Islet precursor cell (in vitro differentiated cells): ENCODE measurements around the gene RNH1.
A peak's percentile ranks its signal among the peaks of the same experiment; 100 is the strongest.

ENCODE experiments used
- DNase-seq: peaks from one replicate; pipeline ENCODE4 v3.0.0-alpha.2; 2018

The RNH1 gene

DNA sequence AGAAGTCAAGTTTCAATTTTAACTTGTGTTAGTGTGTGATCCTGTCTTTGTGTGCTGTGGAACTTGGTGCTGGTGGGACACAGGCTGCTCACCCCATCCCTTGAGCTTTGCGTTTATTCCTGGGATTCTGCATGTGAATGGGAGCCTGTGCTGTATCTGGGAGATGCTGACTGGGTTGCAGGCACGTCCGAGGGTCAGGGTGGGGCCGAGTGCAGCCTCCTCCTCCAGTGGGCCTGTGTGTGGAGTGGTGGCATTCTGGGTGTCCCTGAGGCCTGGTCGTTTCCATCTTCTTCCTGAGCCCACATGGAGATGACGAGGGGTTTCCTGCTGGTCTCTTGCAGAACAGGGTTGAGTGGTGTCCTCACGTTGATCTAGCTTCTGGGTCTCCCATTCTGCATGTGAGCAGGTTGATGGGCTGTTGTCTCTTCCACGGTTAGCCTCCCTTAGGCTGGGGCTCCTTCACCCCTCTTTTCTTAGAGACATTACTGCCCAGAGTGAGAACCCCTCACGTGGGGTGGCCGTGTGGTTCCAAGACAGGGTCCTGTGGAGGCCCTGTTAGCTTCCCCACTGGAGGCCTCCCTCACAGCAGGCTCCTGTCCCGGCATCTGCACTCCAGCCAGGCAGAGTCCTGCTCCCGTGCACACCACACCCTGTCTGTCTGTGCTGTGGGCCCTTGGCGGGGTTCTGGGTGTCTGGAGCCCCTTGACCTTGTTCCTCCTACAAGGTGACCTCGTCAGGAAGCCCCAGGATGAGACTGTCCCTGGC, 52.1 kb downstream of the RNH1 start:
- no peak for DNase-seq

- no peak for DNase-seq
Observed at GRCh38 chr11:454043-454442, 53.0 kb downstream of the RNH1 start.

- DNase-seq: no peak
Observed at GRCh38 chr11:453564-453963, 53.5 kb downstream of the RNH1 start.

GRCh38 chr11:452916-453527, 54.0 kb downstream of the RNH1 start:
- no peak for DNase-seq

DNA sequence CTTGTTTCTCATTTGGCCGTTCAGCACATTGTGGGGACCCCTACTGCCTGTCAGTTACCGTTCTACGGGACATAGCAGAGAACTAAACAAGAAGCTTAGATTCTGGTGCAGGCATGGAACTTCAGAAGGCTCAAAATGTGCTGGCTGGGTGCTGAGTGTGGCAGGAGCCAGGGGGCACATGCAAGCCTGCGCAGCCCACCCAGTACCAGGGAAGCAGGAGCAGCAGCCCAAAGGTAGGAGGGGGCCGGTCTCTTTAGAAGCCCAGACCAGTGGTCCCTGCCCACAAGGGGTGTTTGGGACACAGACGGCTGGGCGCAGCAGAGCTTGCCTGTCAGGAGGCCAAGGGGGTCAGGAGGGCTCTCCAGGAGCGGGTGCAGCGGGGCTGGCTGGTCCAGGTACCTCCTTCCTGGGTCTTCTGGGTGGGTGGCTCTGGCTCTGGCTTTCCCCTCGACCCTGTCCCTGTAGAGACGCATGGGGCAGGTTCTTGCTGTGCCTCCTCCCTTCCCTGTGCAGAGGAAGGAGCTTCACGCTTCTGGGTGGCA, 54.8 kb downstream of the RNH1 start:
- DNase-seq: no peak

- no peak for DNase-seq
Observed at GRCh38 chr11:451738-452137, 55.3 kb downstream of the RNH1 start.

GRCh38 chr11:450809-451451, 56.1 kb downstream of the RNH1 start:
- DNase-seq: peak; percentile 84

DNA sequence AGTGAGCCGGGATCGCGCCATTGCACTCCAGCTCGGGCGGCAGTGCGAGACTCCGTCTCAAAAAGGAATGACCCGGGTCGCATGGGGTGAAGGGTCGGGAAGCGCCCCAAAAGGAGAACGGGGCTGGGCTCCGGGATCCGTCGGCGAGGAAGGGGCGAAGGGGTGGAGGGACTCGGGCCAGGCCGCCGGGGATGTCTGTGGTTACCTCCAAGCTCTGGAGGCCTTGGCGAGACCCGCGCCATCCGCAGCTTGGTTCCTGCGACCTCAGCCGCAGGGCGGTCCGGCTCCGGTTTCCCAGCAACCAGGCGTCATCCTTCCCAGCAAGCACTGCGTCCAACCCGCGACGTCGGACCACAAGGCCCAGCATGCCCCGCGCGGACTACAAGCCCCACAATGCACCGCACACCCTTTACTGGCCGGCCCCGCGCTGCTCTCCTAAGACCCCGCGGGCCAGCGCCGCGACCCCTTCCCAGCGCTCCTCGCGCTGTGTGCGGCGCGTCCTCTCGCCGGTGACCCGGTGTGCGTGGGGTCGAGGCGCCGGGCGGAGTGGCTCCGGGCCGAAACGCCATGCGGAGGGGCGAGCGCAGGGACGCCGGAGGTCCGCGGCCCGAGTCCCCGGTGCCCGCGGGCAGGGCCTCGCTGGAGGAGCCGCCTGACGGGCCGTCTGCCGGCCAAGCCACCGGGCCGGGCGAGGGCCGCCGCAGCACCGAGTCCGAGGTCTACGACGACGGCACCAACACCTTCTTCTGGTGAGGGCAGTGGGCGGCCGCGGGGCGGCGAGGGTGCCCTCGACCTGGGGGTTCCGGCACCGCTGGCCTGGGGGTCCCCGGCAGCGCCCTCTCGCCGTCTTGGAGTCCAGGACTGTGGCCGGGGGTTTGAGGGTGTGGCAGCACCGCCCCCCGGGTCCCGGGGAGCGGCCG, 56.9 kb downstream of the RNH1 start, which contains the start of gene PTDSS2:
Gene PTDSS2, plus strand, starts transcription at position 391 of the 920 bp plus-strand sequence. Its CDS starts 177 bp downstream, at position 568.
- DNase-seq: peak; percentile 98

DNA sequence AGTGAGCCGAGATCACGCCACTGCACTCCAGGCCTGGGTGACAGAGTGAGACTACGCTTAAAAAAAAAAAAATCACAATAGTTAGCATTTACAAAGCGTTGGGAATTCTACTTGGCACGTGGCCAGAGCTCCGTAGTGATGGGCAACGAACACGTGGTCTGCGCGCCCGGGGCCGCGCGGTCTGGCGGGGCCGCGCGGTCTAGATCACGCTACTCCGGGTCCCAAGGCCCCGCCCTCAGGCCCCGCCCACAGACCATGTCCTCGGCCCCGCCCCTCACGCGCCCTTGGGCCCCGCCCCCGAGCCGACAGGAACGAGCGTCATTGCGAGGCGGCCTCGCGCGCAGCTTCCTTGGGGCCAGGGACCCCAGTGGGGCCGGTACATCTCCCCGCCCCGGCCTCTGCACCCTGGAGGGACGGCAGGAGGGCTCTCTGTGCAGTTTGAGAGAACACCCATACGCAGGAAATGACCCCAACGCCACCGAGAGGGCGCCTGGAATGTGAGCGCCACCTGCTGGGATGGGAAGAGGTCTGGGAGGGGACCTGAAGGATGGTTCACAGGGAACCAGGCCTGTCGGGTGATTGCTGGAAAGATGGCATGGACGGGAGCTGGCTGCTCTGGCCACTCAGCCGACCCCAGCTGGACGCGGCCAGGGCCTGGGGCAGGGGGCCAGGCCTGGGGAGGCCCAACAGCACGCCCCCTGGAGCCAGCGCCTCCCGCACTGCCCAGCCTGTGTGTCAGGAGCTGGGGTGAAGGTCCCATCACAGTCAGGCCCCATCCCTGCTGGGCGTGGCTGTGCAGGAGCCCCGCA, 58.9 kb downstream of the RNH1 start:
- DNase-seq: peak; percentile 95

DNA sequence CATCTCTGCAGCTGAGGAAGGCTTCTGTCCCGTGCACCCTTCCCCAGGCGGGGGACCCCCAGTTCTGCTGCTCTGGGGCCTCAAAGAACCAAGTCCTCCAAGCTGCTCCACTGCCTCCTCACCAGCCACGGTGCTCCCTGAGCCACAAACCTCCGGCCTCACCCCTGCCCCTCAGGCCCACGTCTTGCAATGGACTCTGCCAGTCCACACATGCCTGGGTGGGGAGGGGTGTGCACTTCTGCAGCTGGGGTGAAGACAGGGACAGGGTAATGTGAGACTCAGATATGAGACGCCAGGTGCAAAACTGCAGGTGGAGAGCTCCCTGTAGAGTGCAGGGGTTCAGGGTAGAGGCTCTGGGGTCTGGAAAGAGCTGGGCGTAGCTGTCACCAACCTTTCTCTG, 60.2 kb downstream of the RNH1 start:
- DNase-seq: peak; percentile 57

GRCh38 chr11:445765-446588, 61.1 kb downstream of the RNH1 start:
- DNase-seq: peak; percentile 79
